ENCODE measurements around the gene GMPS.

GMPS gene

DNA sequence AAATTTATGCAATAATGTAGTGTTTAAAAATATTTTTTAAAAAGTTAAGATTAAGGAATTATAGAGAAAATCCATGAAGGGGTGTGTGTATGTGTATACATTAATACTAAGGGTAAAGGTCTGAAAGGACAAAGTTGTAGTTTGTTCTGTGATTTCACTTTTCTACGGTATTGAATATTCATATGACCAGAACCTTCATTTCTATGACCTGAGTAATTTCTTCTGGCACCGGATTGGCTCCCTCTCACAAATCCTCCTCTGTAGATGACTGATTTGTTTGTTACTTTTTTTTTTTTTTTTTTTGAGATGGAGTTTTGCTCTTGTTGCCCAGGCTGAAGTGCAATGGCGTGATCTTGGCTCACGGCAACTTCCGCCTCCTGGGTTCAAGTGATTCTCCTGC is 20.9 kb downstream of the GMPS start:
- H3K36me3 Mint-ChIP-seq (ENCODE audit: low read depth) = peaks cover 31% of the 10 kb centered on the region
- no peak overlapping the region for H3K4me3 Mint-ChIP-seq
- no peak overlapping the region for H3K27ac Mint-ChIP-seq
- no peak for TF ChIP-seq CTCF (IDR thresholded peaks at IDR 0.05; ENCODE audit: unreplicated experiment in 3 of 3)
- peaks cover 17% of the 10 kb centered on the region for H3K4me1 Mint-ChIP-seq
- H3K27me3 Mint-ChIP-seq (ENCODE audit: low read depth) = no peaks in the 10 kb centered on the region
- H3K9me3 Mint-ChIP-seq = no peaks in the 10 kb centered on the region

DNA sequence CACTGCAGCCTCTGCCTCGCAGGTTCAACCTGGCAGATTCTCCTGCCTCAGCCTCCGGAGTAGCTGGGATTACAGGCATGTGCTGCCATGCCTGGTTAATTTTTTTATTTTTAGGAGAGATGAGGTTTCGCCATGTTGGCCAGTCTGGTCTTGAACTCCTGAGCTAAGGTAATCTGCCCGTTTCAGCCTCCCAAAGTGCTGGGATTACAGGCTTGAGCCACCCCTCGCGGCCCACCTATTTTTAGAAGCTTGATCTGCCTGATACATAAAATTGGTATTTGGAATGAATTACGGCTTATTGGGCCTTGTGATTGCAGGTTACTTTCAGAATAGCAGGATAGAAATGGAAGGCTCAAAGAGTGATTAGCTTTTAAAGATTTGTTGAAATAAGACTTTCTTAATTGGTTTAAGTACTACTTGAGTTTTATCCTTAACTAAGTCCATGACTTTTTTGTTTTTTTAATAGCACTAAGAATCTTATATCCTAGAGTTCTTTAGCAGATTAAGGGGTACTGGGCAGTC is 25.0 kb downstream of the GMPS start:
- no peak overlapping the region for H3K27ac Mint-ChIP-seq
- H3K4me3 Mint-ChIP-seq = no peak overlapping the region
- H3K36me3 Mint-ChIP-seq (ENCODE audit: low read depth) = peaks cover 60% of the 10 kb centered on the region
- no peaks in the 10 kb centered on the region for H3K27me3 Mint-ChIP-seq (ENCODE audit: low read depth)
- TF ChIP-seq CTCF (IDR thresholded peaks at IDR 0.05; ENCODE audit: unreplicated experiment in 3 of 3) = no peak
- peaks cover 3% of the 10 kb centered on the region for H3K4me1 Mint-ChIP-seq
- no peaks in the 10 kb centered on the region for H3K9me3 Mint-ChIP-seq

GRCh38 chr3:155906900-155907299 is 36.5 kb downstream of the GMPS start:
- H3K27ac Mint-ChIP-seq = no peak overlapping the region
- H3K4me1 Mint-ChIP-seq = no peaks in the 10 kb centered on the region
- peaks cover 68% of the 10 kb centered on the region for H3K36me3 Mint-ChIP-seq (ENCODE audit: low read depth)
- no peaks in the 10 kb centered on the region for H3K27me3 Mint-ChIP-seq (ENCODE audit: low read depth)
- TF ChIP-seq CTCF (IDR thresholded peaks at IDR 0.05; ENCODE audit: unreplicated experiment in 3 of 3) = no peak
- H3K9me3 Mint-ChIP-seq = no peaks in the 10 kb centered on the region
- H3K4me3 Mint-ChIP-seq = no peak overlapping the region

DNA sequence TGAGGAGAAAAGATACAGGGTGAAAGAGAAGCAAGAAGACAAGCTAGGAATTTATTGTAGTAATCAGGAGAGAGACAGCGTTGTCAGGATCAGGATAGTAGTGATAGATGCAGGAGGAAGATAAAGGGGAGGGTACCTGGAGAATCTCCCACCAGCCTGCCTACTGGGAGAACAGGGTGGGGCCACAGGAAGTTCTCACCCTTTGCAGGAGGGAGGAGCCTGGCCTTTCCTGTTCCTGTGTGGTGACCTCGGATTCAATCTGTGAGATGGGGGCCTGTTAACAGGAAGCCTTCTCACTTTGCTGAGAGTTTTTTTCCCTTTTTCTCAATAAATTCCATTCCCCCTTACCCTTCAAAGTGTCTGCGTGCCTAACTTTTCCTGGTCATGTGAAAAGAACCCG is 37.6 kb downstream of the GMPS start:
- Mint-ChIP-seq H3K4me3 (no peak overlapping the region), H3K9me3 (no peaks in the 10 kb centered on the region), H3K27ac (no peak overlapping the region), H3K36me3 (ENCODE audit: low read depth) (peaks cover 70% of the 10 kb centered on the region), H3K4me1 (no peaks in the 10 kb centered on the region), H3K27me3 (ENCODE audit: low read depth) (no peaks in the 10 kb centered on the region)
- TF ChIP-seq CTCF (IDR thresholded peaks at IDR 0.05; ENCODE audit: unreplicated experiment in 3 of 3) = no peak

DNA sequence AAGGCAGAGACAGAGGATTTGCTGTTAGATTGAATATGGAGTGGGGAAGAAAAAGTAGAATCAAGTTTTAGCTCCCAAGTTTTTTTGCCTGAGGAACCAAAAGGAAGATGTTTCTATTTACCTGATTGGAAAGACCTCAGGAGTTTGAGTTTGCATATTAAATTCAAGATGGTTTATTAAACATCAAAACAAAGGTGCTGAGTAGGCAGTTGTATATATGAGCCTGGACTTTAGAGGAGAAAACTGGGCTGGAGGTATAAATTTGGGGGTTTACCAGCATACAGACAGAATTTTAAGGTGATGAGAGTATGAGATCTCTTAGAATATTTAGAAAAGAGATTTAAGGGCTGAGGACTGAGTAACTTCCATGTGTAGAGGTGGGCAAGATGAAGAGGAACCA is 38.2 kb downstream of the GMPS start:
- Mint-ChIP-seq H3K4me3 (no peak overlapping the region), H3K27me3 (ENCODE audit: low read depth) (no peaks in the 10 kb centered on the region), H3K27ac (no peak overlapping the region), H3K36me3 (ENCODE audit: low read depth) (peaks cover 75% of the 10 kb centered on the region), H3K9me3 (no peaks in the 10 kb centered on the region), H3K4me1 (no peaks in the 10 kb centered on the region)
- no peak for TF ChIP-seq CTCF (IDR thresholded peaks at IDR 0.05; ENCODE audit: unreplicated experiment in 3 of 3)

DNA sequence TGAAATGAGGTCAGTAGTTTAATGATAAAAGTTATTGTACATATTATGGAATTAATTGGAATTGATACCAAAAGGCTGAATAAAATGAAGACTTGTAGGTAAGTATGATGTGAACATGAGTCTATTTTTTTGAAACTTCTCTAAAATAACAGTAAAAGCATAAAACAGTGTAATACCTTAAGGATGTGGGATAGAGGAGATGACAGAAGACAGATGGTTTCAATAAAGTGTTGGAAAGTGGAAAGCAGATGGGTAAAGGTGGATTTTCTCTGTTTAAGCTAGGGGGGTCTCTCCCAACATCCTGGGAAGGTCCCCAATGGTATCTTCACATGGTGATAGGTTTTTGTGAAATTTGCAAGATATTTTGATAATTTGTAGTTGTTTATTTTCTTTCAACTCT is 41.6 kb downstream of the GMPS start:
- H3K4me1 Mint-ChIP-seq = no peaks in the 10 kb centered on the region
- no peaks in the 10 kb centered on the region for H3K9me3 Mint-ChIP-seq
- no peak overlapping the region for H3K27ac Mint-ChIP-seq
- H3K27me3 Mint-ChIP-seq (ENCODE audit: low read depth) = no peaks in the 10 kb centered on the region
- peaks cover 82% of the 10 kb centered on the region for H3K36me3 Mint-ChIP-seq (ENCODE audit: low read depth)
- no peak overlapping the region for H3K4me3 Mint-ChIP-seq
- no peak for TF ChIP-seq CTCF (IDR thresholded peaks at IDR 0.05; ENCODE audit: unreplicated experiment in 3 of 3)

Data from nephron (organoid).